NCI-H345 treated with DMSO at 0.1 percent for 48 hours (cell line): ENCODE measurements around the gene PPP1R7.

Experiments used
- DNase-seq: peaks from one replicate; lab custom pipeline; 2025; ENCODE audit not compliant: unreplicated experiment; lab: John Stamatoyannopoulos, UW

PPP1R7 gene

DNA sequence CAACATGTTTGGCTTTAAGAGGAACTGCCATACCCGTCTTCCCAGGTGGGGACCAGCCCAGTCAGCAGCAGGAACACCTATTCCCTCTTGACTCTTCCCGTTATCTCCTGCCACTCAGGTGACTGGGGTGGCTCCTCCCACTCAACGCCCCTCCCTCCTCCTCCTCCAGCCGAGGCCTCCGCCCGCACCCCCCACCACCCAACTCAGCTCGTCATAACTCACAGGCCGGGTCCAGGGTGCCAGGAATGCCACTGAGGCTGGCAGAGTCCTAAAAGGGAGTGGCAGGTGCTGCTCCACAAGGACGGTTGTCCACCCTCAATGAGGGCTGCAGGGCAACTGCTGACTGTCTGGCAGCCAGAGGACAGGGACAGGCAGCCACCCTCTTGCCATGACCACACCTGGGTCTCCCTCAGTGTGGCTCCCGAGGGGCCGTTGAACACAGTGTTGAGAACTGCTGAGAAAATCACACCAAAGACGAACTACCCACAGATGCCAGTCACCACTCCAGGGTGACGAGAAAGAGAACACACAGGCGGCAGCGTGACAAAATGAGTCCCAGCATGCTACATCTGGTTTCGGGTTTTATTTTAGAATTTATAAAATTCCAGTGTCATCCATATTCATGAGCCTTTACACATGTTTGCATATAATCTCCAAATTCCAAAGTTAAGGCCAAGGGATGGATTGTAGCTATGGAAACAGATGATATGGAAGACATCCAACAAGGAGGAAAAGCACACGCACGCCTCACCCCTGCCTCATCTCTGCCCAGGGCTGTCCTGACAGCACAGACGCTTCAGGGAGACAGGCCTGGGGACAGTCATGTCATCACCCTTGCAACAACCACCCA, 76.7 kb downstream of the PPP1R7 start:
- no peak for DNase-seq

GRCh38 chr2:241227594-241227993, 77.3 kb downstream of the PPP1R7 start:
- no peak for DNase-seq

DNA sequence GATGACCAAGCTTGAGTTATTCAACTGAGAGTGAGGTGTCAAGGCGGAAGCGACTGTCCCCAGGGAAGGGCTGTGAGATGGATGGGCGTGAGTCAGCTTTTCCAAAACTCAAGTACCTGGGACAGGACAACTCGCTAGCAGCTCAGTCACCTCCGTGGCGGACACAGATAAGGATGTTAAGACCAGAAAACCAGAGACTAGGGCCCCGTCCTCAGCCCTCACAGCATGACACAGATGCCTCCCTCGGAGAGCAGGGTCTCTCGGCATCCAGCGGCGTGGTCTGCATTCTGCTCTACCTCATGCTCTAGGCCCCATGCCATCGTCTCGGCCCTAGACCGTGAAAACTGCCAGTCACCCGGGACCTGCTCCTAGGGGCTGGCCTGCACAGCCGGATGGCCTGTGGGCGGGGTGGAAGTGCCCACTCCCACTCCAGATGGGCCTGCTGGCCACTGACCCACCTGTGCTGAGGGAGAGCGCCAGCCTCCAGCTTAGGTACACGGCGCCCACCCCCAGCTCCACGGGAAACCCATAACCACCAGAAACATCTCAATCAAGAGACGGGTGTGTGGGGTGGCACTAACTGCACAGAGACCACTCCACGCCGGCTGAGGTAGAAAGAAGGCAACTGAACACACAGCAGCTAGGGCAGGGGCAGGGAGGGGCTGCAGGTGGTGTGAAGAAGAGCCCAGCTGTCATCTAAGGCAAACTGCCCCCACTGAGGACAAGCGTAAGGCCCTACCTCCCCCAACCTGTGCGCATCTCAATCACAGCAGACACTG, 78.0 kb downstream of the PPP1R7 start:
- no peak for DNase-seq

DNA sequence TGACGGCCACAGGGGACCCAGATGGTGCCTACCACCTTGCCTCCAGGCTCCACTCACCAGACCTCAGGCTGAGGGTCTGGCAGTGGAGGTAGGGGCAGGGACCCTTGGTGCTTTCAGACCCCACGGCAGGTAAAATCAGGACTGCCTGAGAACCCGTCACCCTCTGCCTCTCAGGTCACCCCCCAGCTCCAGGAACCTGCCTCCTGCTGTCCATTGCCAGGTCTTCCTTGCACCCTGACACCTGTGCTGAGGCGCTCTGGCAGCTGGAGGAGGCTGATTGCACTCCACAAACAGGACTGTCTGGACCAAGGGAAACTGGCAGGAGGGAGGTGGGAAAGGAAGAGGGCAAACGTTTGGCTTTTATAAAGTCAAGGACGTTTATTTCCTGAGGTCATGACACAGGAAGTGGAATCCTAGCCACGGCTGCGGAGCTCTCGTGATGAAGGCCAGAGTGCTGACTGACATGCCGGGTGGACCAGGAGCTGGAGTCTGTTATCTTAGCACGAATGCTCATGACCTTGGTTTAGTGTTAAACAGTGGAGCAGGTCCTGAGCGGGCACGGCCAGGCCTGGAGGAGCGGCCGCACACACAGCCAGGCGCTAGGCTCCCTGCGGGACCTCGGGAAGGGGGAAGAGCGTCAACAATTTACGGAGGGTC, 78.7 kb downstream of the PPP1R7 start:
- DNase-seq, result no peak

DNA sequence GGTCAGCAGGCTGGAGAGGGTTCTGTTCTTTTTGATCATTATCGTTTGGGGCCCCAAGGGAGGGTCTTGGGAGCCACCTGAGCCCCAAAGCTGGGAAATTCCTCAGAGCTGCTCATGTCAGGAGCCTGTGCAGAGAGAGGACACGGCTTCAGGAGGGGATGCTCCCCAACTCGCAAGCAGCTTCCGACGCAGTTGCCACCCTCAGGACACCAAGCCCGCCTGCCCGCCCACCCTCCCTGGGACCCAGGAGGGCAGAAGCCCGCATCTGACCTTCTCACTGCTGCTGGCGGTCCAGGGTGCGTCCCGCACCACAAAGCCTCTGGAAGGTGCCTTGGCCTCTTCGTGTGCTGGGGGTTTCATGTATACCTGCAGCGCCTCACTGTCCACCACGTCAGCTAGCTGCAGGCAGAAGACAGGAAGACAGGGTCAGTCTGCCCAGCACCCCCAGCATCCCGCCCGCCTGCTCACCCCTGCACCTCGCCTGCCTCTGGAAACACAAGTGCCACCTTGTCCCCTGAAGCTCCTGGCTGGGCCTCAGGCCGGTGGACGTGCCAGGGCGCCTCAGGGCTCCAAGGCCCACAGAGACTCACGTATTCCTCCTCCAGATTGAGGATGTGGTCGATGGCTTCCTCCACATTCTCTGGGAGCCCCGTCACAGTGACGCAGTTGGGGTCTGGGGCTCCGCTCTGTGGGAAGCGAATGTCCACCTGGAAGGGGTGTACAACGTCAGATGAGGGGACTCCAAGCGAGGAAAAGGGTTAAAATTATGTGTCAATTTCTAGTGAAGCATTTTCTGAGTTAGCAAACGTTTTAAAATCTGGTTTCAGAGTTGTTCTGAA, 79.5 kb downstream of the PPP1R7 start:
- DNase-seq, result no peak

GRCh38 chr2:241230435-241230834, 80.2 kb downstream of the PPP1R7 start:
- DNase-seq, result no peak

- DNase-seq, result no peak
These were observed 82.7 kb downstream of the PPP1R7 start for GRCh38 chr2:241232736-241233575.
